ENCODE results near the gene SPTBN1. TPM values are rescaled to one million over a fixed set of nuclear protein-coding genes. Genes with fewer than 3 reads are reported as not detected.

SPTBN1 gene
- total and polyA plus RNA-seq, 2 donors (not counting 3 experiments of a cell fraction or from before 2014, with no cell fraction given) = 63.3 to 320 TPM

DNA sequence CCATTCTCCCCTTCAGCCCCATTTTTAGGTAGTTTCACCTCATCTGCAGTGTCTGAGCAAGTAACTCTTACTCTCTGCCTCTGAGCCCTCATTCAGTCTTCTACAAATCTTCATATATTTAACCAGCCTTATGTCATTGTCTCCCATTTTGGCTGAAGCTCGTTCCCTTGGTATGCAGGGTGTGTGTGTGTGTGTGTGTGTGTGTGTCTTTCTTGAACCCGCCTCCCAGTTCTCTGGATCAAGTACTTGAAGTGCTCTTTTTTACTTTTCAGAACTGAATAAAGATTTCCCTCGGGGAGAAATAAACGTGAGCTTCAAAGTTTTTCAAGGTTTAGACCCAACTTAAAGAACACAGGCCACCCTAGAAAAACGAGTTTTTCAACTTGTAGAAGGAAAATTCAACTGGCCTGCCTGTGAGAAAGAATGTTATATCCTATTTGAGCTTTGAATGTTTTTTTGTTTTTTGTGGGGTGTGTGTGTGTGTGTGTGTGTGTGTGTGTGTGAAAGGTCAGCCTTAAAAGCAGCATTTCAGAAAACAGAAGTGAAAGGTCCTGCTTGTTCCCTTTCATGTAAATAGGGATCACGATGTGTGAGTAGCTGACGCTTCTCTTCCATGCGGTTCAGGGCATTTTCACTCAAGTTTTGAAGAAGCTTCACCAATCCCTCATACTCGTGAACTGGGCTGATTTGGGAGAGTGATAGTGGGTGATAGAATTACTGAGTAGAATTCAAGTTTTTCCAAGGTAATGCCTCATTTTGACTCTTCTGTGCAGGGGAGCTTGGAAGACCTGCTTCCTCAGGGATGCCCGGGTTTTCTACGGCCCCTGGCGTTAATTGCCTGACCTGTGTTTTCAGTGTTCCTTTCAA is 216.7 kb downstream of the SPTBN1 start:
- BruUV-seq (replicated peaks) = TSS peak; percentile 94
- H3K9me3 ChIP-seq (replicated peaks; ENCODE audit: control insufficient read depth, insufficient read depth, low read length) = no peaks in the 10 kb centered on the region
- peak overlapping the region; percentile 65 for H3K9ac ChIP-seq (replicated peaks; ENCODE audit: extremely low read depth, insufficient read depth, low read length)
- peak; percentile 62 for FAIRE-seq
- H3K4me2 ChIP-seq (ENCODE audit: insufficient read depth, low read length) = peak overlapping the region; percentile 53
- TF ChIP-seq FOS (IDR thresholded peaks at IDR 0.05; ENCODE audit: borderline replicate concordance, insufficient read depth, low read length) = no peak
- TF ChIP-seq EZH2 (IDR thresholded peaks at IDR 0.05; ENCODE audit: borderline replicate concordance, low read depth, low read length, severe bottlenecking) = no peak
- no peak for TF ChIP-seq POLR2A (IDR thresholded peaks at IDR 0.05; ENCODE audit: low read depth, low read length)
- TF ChIP-seq, protein P1, sequence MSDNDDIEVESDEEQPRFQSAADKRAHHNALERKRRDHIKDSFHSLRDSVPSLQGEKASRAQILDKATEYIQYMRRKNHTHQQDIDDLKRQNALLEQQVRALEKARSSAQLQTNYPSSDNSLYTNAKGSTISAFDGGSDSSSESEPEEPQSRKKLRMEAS (IDR thresholded peaks at IDR 0.05; ENCODE audit: insufficient read depth, insufficient read length) = no peak
- TF ChIP-seq, protein P2, sequence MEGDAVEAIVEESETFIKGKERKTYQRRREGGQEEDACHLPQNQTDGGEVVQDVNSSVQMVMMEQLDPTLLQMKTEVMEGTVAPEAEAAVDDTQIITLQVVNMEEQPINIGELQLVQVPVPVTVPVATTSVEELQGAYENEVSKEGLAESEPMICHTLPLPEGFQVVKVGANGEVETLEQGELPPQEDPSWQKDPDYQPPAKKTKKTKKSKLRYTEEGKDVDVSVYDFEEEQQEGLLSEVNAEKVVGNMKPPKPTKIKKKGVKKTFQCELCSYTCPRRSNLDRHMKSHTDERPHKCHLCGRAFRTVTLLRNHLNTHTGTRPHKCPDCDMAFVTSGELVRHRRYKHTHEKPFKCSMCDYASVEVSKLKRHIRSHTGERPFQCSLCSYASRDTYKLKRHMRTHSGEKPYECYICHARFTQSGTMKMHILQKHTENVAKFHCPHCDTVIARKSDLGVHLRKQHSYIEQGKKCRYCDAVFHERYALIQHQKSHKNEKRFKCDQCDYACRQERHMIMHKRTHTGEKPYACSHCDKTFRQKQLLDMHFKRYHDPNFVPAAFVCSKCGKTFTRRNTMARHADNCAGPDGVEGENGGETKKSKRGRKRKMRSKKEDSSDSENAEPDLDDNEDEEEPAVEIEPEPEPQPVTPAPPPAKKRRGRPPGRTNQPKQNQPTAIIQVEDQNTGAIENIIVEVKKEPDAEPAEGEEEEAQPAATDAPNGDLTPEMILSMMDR (IDR thresholded peaks at IDR 0.05; ENCODE audit: extremely low read depth in 1 of 2, insufficient read depth in 1 of 2, low read depth in 1 of 2, low read length in 2 of 2) = no peak
- no peak for TF ChIP-seq MYC (IDR thresholded peaks at IDR 0.05; ENCODE audit: low read depth, low read length)
- no peak for TF ChIP-seq GATA2 (IDR thresholded peaks at IDR 0.05; ENCODE audit: insufficient read depth, insufficient read length, low read depth, low read length)
- TF ChIP-seq JUN (IDR thresholded peaks at IDR 0.05; ENCODE audit: borderline replicate concordance, insufficient read depth, insufficient read length, low read depth) = no peak
- TF ChIP-seq POLR2AphosphoS5 (IDR thresholded peaks at IDR 0.05; ENCODE audit: insufficient read depth, low read depth, low read length) = no peak
- no peaks in the 10 kb centered on the region for H4K20me1 ChIP-seq (replicated peaks; ENCODE audit: control insufficient read depth, extremely low read depth, insufficient read depth, low read length)
- H3K79me2 ChIP-seq (ENCODE audit: control insufficient read depth, insufficient read depth, low read length) = no peaks in the 10 kb centered on the region
- DNase-seq (ENCODE audit: low read depth, low spot score) = peak; percentile 21
- dilution Hi-C loops (cut with MboI; ENCODE audit: extremely low pct_ligation_motif_present, low sequenced_read_pairs) (no loop called here), intact Hi-C loops (cut with micrococcal nuclease) (loop anchor here (1.0 to 2.0 kb wide), 2 partner anchors 39 to 502 kb away; no protein-coding TSS in a partner anchor)
- peaks cover 16% of the 10 kb centered on the region in 2 experiments for H3K36me3 ChIP-seq (ENCODE audit: control insufficient read depth in 2 of 2, extremely low read depth in 1 of 2, insufficient read depth in 2 of 2, low read length in 2 of 2)
- peaks cover 14% of the 10 kb centered on the region for H3K4me1 ChIP-seq (ENCODE audit: control insufficient read depth, extremely low read depth, insufficient read depth, low read length)
- H2AFZ ChIP-seq (ENCODE audit: low read depth, low read length) = no peak overlapping the region
- H3K9me1 ChIP-seq (replicated peaks; ENCODE audit: control insufficient read depth, extremely low read depth, insufficient read depth, low read length) = no peaks in the 10 kb centered on the region
- POLR2A ChIA-PET = interaction anchor here (0.6 kb wide), 1 partner anchor 118 kb away, joined by 5 read pairs; no protein-coding TSS in a partner anchor
- peak overlapping the region; percentile 89 for H3K27ac ChIP-seq (ENCODE audit: insufficient read depth, low read depth, low read length)
- H3K4me3 ChIP-seq (replicated peaks in 1 of 3; ENCODE audit: insufficient read depth in 1 of 3, low read depth in 1 of 3, low read length in 3 of 3) = no peak overlapping the region
- peaks cover 0 to 2% of the 10 kb centered on the region in 2 experiments for H3K27me3 ChIP-seq (ENCODE audit: control insufficient read depth in 2 of 2, insufficient read depth in 2 of 2, low read length in 2 of 2)
- CTCF ChIA-PET = interaction anchor here (1.0 to 7.0 kb wide), 6 partner anchors 7 to 166 kb away, joined by 3 to 69 read pairs (median 8); no protein-coding TSS in a partner anchor
